Measurements from ENCODE around the gene RASA3. TPM values are rescaled to one million over a fixed set of nuclear protein-coding genes. Genes with fewer than 3 reads are reported as not detected.

RASA3 gene
- total RNA-seq, 1 experiment from 2014 or later = 22.8 TPM

DNA sequence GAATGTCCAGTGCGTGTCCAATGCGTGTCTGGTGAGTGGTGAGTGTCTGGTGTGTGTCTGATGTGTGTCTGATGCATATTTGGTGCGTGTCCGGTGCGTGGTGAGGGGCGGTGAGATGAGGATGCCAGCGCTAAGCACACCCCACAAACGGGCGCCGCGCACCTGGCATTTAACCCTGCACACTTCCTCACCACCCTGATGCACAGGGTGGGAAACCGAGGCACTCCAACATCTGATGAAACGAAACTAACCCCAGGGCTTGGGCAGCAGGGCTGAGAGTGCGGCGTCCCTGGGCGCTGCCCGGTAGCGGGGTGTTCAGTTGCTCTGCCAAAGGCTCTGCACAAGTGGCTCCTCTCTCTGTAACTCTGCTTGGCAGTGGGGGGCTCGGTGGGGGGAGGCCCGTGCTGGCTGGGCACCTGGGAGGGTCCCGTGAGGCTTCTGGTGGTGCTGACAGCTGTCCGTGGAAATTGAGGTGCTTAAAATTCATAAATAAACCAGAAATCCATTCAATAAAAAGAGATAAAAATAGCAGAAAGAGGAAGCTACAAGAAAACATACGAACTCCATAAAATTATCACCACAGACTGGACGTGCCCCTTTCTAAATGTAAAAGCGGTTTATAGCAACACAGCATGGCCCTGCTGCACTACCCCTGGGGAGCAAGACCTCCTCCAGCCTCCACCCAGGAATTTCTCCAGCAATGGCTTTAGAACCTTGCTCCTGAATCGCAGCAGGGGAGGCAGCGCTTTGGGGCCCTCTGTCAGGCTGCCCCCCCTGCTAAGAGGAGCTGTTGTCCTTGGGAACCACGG, 76.0 kb downstream of the RASA3 start:
- no peak for DNase-seq (ENCODE audit: low read depth)

- DNase-seq (ENCODE audit: low read depth) = no peak
Measured at GRCh38 chr13:114055766-114056165, 76.7 kb downstream of the RASA3 start.

DNA sequence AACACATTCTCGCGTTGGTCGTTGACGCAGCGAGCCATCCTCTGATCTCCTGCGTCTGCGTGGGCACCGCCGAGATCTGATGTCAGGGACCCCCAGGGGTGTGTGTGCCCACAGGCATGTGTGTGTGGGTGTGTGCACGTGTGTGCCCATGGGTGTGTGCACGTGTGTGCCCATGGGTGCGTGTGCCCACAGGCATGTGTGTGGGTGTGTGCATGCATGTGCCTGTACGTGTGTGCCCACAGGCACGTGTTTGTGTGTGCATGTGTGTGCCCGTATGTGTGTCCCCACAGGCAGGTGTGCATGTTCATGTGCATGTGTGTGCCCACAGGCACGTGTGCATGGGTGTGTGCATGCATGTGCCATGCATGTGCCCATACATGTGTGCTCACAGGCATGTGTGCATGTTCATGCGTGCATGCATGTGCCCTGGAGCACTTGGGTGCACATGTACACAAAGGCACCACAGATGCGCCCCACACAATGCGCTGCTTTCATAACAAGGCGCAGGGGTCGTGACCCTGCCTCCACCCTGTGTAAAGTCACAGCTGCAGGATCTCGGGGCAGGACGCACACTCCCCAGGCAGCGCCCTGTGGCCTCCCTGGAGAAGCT, 77.5 kb downstream of the RASA3 start:
- DNase-seq (ENCODE audit: low read depth) = no peak

DNA sequence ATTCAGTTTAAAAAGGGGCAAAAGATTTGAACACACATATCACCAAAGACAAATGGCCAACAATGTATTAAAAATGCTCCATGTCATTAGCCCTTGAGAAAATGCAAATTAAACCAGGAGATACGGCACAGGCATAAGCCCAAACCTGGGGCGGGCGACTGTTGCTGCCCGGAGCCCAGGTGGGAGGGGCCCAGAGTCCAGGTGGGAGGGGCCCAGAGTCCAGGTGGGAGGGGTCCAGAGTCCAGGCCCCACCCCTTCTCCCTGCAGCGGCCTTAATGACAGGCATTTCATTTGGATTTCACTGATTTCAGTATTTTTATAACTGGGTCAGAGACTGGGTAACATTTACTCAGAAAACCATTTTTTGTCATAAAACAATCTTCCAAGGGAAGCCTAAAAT, 78.2 kb downstream of the RASA3 start:
- no peak for DNase-seq (ENCODE audit: low read depth)

DNA sequence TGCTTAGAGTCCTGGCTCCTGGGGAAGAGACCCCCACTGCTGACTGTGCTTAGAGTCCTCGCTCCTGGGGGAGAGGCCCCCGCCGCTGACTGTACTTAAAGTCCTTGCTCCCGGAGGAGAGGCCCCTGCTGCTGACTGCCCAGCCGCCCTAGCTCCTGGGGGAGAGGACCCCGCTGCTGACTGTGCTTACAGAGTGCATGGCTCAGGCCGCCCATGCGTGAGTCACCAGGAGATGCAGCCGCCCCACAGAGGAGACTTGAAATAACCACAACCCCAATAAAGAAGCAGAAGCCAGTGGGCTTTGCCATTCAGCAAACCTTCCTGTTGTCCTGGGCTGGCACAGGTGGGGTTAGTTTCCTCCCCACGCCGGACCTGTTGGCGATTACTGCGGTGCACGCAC, 79.4 kb downstream of the RASA3 start:
- DNase-seq (ENCODE audit: low read depth) = peak; percentile 26

- DNase-seq (ENCODE audit: low read depth) = no peak
Measured at GRCh38 chr13:114050536-114051450, 81.6 kb downstream of the RASA3 start.

DNA sequence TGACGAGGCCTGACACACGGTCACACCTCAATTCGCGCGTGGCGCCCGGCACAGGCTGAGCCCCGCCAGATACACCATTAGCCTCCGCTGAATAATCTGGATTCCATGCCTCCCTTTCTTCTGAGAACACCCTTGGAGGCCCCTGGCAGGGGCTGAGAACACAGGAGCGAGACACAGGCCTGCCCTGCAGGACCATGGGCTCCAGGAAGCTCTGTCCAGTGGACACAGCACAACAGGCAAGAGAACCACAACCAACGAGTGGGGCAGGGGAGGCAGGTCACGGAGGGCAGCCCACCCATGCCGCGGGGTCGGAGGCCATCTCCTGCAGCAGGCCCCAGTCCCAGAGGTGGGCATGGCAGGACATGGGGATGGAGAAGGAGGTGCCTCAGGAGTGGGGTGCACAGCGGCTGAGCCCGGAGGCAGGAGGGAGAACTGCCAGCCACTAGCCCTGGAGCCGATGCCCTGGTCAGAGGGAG, 82.8 kb downstream of the RASA3 start:
- no peak for DNase-seq (ENCODE audit: low read depth)

DNA sequence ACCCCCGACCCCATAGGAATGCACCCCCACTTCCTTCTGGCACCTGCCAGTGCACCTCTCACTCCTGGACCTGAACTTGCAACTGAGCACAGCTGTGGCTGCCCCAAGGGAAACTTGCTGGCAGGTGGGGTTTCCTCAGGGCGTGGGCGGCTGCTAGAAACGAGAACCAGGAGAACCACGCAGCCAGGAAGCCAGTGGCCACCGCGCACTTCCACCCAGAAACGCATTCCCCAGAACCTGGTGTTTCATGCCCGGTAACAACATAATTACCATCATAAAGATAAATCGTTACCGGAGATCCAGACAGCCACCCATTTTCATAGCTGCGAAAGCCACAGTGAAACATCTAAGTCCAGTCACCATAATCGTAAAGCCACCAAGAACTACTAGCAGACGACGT, 83.4 kb downstream of the RASA3 start:
- DNase-seq (ENCODE audit: low read depth) = no peak

DNA sequence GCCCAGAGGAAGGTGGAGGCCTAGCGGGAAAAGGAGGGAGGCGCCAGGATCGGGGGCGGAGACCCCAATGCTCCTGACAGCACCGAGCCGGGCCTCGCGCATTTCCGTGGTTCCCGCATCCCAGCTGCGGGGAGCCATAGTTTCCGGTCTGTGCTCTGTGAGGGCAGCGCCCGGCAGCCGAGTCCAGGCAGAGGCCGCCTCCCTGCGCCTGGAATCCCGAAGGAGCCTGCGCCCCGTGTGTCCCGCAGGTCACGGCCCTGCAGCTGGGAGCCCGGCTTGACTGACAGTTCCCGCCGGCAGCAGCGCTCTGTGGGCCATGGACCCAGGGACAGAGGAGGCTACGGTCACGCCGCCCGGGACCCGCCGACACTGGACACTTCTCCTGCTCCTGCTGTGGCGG, 84.0 kb downstream of the RASA3 start:
- DNase-seq (ENCODE audit: low read depth) = no peak

DNA sequence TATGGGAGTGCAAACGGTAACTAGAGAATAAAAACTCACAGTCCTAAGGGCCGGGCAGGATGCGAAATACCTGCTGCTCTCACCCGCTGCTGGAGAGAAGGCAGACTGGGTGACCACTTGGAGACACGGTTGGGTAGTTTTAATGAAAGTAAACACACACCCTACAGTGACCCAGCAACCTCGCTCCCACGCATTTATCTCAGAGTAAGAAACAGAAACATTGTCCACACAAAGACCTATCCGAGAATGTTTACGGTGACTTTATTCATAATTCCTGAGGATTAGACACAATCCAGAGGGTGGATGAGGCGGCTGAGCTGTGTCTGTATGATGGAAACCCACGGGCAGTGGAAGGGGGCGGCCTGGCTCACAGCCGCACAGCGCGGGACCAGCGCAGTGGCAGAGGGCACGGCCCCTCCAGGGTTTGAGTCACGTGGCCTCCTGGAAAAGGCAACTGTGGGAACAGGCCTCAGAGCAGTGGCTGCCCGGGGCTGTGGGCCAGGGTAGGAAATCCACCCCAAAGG, 85.0 kb downstream of the RASA3 start:
- no peak for DNase-seq (ENCODE audit: low read depth)

GRCh38 chr13:114046431-114046975, 85.9 kb downstream of the RASA3 start:
- DNase-seq (ENCODE audit: low read depth) = no peak

- no peak for DNase-seq (ENCODE audit: low read depth)
Measured at GRCh38 chr13:114045113-114045735, 87.2 kb downstream of the RASA3 start.

- no peak for DNase-seq (ENCODE audit: low read depth)
Measured at GRCh38 chr13:114044486-114044885, 87.9 kb downstream of the RASA3 start.

GRCh38 chr13:114043421-114044053, 88.9 kb downstream of the RASA3 start:
- DNase-seq (ENCODE audit: low read depth) = peak; percentile 54

GRCh38 chr13:114042066-114042815, 90.2 kb downstream of the RASA3 start:
- DNase-seq (ENCODE audit: low read depth) = no peak

GRCh38 chr13:114041493-114041892, 90.9 kb downstream of the RASA3 start:
- DNase-seq (ENCODE audit: low read depth) = no peak

- DNase-seq (ENCODE audit: low read depth) = no peak
Measured at GRCh38 chr13:114039471-114040141, 92.8 kb downstream of the RASA3 start.

GRCh38 chr13:114038900-114039299, 93.5 kb downstream of the RASA3 start:
- DNase-seq (ENCODE audit: low read depth) = no peak

- peak; percentile 63 for DNase-seq (ENCODE audit: low read depth)
Measured at GRCh38 chr13:114038211-114038613, 94.2 kb downstream of the RASA3 start.
